Measurements from ENCODE around the gene SYPL1. TPM values are rescaled to one million over a fixed set of nuclear protein-coding genes. Genes with fewer than 3 reads are reported as not detected.

SYPL1 gene
- total RNA-seq, 1 donor from 2014 or later: 59.7 TPM

GRCh38 chr7:106110885-106111654 is 1.0 kb downstream of the SYPL1 start:
- FAIRE-seq: no peak
- H3K79me2 ChIP-seq (ENCODE audit: insufficient read depth, low read length): peaks cover 54% of the 10 kb centered on the region
- H3K4me3 Mint-ChIP-seq (ENCODE audit: unreplicated experiment): peak overlapping the region; percentile 87

GRCh38 chr7:106110238-106110560 is 1.9 kb downstream of the SYPL1 start:
- peak overlapping the region; percentile 87 for H3K4me3 Mint-ChIP-seq (ENCODE audit: unreplicated experiment)
- no peak for FAIRE-seq
- H3K9ac ChIP-seq (ENCODE audit: low read length): no peak overlapping the region
- peaks cover 19% of the 10 kb centered on the region for H3K4me1 Mint-ChIP-seq (ENCODE audit: low read depth, unreplicated experiment)
- H3K36me3 Mint-ChIP-seq (ENCODE audit: low read depth, unreplicated experiment): no peaks in the 10 kb centered on the region
- H3K36me3 ChIP-seq (ENCODE audit: insufficient read depth, low read length): no peaks in the 10 kb centered on the region
- no peaks in the 10 kb centered on the region for H3K9me3 Mint-ChIP-seq (ENCODE audit: unreplicated experiment)
- no peak overlapping the region for H3K27ac Mint-ChIP-seq (ENCODE audit: unreplicated experiment)
- TF ChIP-seq CTCF (IDR thresholded peaks at IDR 0.05; ENCODE audit: insufficient read depth, low read depth, low read length): no peak
- TF ChIP-seq EZH2 (IDR thresholded peaks at IDR 0.05; ENCODE audit: insufficient read depth, low read length): no peak
- no peaks in the 10 kb centered on the region for H3K27me3 ChIP-seq (ENCODE audit: insufficient read depth, low read length)
- no peak overlapping the region for H3K27ac ChIP-seq (ENCODE audit: low read depth, low read length)
- peaks cover 30% of the 10 kb centered on the region for H4K20me1 ChIP-seq (ENCODE audit: insufficient read depth, low read length)
- H3K27me3 Mint-ChIP-seq (ENCODE audit: low read depth, unreplicated experiment): peaks cover 4% of the 10 kb centered on the region
- no peaks in the 10 kb centered on the region for H3K9me3 ChIP-seq (ENCODE audit: insufficient read depth, low read depth, low read length)
- no peak for DNase-seq (ENCODE audit: low read depth)
- H3K79me2 ChIP-seq (ENCODE audit: insufficient read depth, low read length): peaks cover 63% of the 10 kb centered on the region
- peaks cover 6% of the 10 kb centered on the region for H3K4me1 ChIP-seq (ENCODE audit: insufficient read depth, low read length)
- peak overlapping the region; percentile 88 for H3K4me2 ChIP-seq (ENCODE audit: low read length)
- H2AFZ ChIP-seq (ENCODE audit: low read depth, low read length): no peak overlapping the region
- no peak overlapping the region for H3K4me3 ChIP-seq (ENCODE audit: insufficient read depth, low read depth, low read length)

More at GRCh38 chr7:106110885-106111654, 1.0 kb downstream of the SYPL1 start:
- Histone ChIP-seq H4K20me1 (ENCODE audit: insufficient read depth, low read length) (peaks cover 21% of the 10 kb centered on the region), H3K4me2 (ENCODE audit: low read length) (peak overlapping the region; percentile 88), H2AFZ (ENCODE audit: low read depth, low read length) (peak overlapping the region; percentile 91), H3K27ac (ENCODE audit: low read depth, low read length) (peak overlapping the region; percentile 88), H3K4me3 (ENCODE audit: insufficient read depth, low read depth, low read length) (peak overlapping the region; percentile 76), H3K27me3 (ENCODE audit: insufficient read depth, low read length) (no peaks in the 10 kb centered on the region), H3K36me3 (ENCODE audit: insufficient read depth, low read length) (no peaks in the 10 kb centered on the region), H3K9me3 (ENCODE audit: insufficient read depth, low read depth, low read length) (no peaks in the 10 kb centered on the region), H3K9ac (ENCODE audit: low read length) (peak overlapping the region; percentile 84), H3K4me1 (ENCODE audit: insufficient read depth, low read length) (peaks cover 6% of the 10 kb centered on the region)
- peaks cover 4% of the 10 kb centered on the region for H3K27me3 Mint-ChIP-seq (ENCODE audit: low read depth, unreplicated experiment)
- DNase-seq (ENCODE audit: low read depth): no peak
- H3K4me1 Mint-ChIP-seq (ENCODE audit: low read depth, unreplicated experiment): peaks cover 15% of the 10 kb centered on the region
- H3K9me3 Mint-ChIP-seq (ENCODE audit: unreplicated experiment): no peaks in the 10 kb centered on the region
- peak overlapping the region; percentile 27 for H3K27ac Mint-ChIP-seq (ENCODE audit: unreplicated experiment)
- H3K36me3 Mint-ChIP-seq (ENCODE audit: low read depth, unreplicated experiment): no peaks in the 10 kb centered on the region
- TF ChIP-seq EZH2 (IDR thresholded peaks at IDR 0.05; ENCODE audit: insufficient read depth, low read length): no peak
- TF ChIP-seq CTCF (IDR thresholded peaks at IDR 0.05; ENCODE audit: insufficient read depth, low read depth, low read length): no peak

Measured in astrocyte (in vitro differentiated cells and primary cell).